Upper lobe of left lung (tissue), 4 donors: Measurements from ENCODE around the gene DIRAS1.

Experiments
- CTCF ChIP-seq, 6 experiments: fragments of 450-650 bp in 4 of 6; fragments of 200-600 bp in 2 of 6; sonication (generic) in 2 of 6; IDR thresholded peaks; one replicate each; pipeline ENCODE4 v1.5.1; 2016 to 2019; ENCODE audit warnings: antibody characterized with exemption in 6 of 6
- EP300 ChIP-seq, 4 donors: sonication (generic); formaldehyde crosslinking; IDR thresholded peaks; one replicate each; pipeline ENCODE4 v1.5.1; 2017; ENCODE audit warnings: antibody characterized with exemption in 4 of 4, control low read depth in 2 of 4

- TF ChIP-seq CTCF (IDR thresholded peaks at IDR 0.05) (no peak), EP300 (IDR thresholded peaks at IDR 0.05) (no peak)
Measured at GRCh38 chr19:2711172-2711874, 9.8 kb downstream of the DIRAS1 start.
